Skin of body (tissue), 2 donors: Measurements from ENCODE around the gene MPHOSPH8. TPM values are rescaled to one million over a fixed set of nuclear protein-coding genes. Genes with fewer than 3 reads are reported as not detected.

Experiments used
- DNase-seq: peaks from one replicate; lab custom pipeline; 2025; lab: John Stamatoyannopoulos, UW
- total RNA-seq: library from RNA; depleted of rRNA; stranded (reverse); fragments of >200 nt; gene quantifications from one replicate; pipeline ENCODE4 v1.2.3, GENCODE V29; 2014

MPHOSPH8 gene, protein sequence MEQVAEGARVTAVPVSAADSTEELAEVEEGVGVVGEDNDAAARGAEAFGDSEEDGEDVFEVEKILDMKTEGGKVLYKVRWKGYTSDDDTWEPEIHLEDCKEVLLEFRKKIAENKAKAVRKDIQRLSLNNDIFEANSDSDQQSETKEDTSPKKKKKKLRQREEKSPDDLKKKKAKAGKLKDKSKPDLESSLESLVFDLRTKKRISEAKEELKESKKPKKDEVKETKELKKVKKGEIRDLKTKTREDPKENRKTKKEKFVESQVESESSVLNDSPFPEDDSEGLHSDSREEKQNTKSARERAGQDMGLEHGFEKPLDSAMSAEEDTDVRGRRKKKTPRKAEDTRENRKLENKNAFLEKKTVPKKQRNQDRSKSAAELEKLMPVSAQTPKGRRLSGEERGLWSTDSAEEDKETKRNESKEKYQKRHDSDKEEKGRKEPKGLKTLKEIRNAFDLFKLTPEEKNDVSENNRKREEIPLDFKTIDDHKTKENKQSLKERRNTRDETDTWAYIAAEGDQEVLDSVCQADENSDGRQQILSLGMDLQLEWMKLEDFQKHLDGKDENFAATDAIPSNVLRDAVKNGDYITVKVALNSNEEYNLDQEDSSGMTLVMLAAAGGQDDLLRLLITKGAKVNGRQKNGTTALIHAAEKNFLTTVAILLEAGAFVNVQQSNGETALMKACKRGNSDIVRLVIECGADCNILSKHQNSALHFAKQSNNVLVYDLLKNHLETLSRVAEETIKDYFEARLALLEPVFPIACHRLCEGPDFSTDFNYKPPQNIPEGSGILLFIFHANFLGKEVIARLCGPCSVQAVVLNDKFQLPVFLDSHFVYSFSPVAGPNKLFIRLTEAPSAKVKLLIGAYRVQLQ
- 29.6 TPM for total RNA-seq

DNA sequence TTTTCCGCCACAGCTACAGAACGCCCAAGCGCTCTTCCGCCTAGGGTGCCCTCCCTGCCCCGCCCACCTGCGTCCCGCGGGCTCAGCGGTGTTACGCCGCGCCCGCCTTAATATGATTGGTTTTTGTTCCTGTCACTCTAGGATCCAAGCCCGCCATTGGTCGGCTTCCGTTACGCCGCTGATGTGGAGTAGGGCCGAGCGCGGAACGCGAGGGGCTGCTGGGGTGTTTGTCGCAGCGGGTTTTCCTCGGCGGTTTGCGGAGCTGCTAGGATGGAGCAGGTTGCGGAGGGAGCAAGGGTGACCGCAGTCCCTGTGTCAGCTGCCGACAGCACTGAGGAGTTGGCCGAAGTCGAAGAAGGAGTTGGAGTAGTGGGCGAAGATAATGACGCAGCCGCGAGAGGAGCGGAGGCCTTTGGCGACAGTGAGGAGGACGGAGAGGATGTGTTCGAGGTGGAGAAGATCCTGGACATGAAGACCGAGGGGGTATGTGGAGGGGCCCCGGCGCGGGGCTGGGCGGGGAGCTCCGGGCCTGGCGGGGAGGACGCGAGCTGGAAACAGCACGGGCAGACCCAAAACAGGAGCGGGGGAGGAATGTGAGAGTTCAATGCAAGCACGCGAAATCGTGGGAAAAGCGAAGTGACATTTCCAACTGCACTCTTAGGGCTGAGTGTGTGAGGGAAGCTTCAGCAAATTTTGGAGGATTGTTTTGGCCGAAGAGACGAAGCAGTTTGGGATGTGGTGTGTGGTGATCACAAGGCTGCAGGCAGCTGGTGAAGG is at the start of gene MPHOSPH8:
TSS of gene MPHOSPH8 (plus strand) at position 181 of the 777 bp plus-strand sequence. CDS start at position 271, 90 bp downstream.
- DNase-seq = peak; percentile 91

DNA sequence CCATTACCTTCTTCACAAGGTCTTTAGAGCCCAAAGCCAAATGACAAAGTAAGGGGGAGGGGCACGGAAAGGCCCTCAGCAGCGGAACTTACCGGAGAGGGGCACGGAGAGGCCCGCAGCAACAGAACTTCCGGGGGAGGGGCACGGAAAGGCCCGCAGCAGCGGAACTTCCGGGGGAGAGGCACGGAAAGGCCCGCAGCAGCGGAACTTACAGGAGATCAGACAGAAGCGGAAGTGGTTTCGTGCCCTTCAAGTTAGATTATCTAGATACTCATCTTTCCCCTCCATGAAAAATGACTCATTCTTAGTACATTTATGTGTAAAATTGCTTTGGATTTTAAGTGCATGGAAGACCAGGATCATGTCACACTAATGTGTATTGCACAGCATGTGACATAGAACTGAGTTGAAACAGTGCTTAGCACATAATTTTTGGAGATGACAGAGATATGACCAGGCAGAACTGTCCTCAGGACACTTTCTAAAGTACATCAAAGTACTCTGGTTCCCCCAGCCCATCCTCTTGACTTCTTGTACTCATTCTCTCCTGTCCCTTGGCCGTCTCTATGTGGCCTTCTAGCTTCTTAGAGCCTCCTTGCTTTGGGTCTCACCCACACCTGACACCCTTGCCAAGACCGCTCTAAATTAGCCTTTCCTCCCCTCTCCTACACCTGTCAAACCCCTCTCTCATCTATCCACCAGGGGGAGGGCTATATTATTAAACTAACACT is 46.4 kb upstream of the MPHOSPH8 start:
- DNase-seq = no peak

DNA sequence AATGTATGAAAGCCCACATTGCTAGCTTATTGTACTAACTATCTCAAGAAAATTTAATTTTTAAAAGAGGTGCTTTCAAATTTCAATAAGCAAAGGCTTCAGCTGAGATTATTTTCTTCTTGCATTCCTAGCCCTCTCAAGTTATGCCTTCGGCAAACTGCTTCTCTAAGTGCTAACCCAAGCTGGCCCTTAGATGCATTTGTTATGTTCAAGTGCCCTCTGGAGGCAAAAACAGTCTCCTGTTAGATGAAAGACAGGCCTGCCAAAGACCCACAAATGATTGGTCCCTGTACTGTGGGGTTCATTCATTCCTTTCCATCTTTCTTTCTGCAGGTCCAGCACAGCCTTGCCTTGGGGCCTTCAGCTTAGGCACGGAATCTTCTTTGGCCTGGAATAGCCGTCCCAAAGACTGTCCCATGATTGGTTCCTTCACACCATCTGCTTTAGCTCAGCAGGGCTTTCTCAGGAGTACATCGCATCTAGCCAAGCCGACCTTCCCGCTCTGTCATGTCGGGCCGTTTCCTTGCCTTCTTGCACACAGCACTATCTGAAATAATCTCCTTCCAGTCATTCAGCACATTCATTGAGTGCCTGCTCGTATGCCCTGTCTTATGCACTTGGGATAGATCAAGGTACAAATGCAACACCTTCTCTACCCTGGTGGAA is 45.7 kb upstream of the MPHOSPH8 start:
- DNase-seq = no peak

DNA sequence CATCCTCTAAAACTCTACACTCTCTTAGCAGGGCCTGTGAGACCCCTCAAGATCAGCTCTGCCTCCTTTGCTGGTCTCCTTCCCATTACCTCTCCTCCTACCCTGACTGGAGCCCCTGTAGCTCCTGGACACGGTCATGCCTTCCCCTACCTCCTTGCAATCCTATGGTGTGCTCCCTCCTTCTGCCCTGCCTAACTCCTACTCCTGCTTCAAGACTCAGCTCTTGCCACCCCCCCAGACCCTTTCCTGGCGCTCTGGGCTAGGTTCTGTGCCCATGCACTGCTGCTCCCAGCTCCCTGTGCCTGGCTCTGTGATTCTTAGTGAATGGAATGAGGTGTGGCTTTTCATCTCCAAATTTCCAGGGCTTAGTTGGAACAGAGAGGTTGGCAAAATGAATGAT is 44.1 kb upstream of the MPHOSPH8 start:
- DNase-seq = no peak

DNA sequence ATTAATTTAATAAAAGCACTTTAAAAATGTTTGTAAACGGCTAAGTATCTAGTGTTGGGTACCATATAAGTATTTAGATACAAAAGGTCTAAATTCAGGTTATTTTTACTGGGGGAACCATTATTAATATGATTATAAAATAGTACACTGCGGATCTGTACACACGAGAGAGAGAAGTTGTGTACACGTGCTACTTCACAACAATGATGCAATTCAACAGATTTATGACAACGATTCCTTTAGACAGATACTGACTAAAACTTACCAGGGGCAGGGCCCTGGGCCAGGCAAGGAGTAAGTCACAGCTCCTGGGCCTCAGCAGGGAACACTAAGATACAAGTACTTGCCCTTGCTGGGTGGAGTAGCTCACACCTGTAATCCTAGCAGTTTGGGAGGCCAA is 43.0 kb upstream of the MPHOSPH8 start:
- no peak for DNase-seq

DNA sequence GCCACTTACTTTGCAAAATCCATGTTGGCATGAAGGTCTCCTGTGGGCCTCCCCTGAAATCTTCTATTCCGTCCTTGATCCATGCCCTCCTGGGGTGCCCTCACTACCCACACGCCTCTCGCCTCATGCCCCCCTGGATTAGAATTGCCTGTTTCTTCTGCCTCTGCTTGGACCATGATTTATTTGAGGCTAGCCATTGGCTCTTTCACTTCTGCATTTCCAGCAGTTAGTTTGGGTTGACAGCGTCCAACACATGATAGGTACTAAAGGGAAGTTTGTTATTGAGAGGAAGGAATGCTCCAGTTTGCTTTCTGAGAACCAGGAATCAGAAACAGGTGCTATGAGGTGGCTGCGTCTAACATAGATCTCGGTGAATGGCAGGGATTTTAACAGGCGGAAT is 41.6 kb upstream of the MPHOSPH8 start:
- no peak for DNase-seq

DNA sequence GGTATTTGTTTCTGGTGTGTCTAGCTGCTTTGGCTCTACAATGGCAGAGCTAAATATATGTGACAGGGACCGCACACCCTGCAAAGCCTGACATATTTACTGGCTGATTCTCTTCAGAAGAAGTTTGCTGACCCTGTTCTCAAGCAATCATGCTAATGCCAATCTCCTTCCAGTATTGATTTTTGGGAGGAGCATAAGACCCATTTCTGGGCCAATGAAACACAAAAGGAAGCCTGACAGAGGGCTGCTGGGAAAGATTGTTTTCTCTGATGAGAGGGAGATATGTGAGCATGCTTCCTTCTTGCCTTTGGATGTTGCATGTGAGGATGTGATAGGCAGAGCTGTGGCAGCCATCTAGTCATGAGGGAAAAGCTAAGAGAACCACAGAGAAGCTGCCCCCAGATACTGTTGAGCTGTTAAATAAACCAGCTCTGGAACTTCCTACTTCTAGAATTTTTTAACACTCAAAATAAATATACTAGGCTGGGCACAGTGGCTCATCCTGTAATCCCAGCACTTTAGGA is 40.7 kb upstream of the MPHOSPH8 start:
- no peak for DNase-seq

DNA sequence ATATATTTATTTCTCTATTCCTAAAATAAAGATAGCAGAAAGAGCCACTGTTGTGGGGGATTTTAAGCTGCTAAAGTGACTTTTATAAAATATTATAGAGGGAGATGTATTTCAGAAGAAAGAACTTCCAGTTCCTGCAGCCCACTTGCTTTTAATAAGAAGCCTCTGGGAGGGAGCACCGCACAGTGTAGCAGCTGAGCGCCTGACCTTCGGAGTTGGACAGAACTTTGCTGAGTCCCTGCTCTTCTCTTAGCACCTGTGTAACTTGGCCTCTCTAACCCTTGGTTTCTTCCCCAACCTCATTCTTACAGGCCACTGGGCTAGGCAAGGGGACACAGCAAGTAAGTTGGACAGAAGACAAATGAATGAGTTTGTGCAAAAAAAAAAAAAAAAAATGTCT is 37.4 kb upstream of the MPHOSPH8 start:
- DNase-seq = no peak

DNA sequence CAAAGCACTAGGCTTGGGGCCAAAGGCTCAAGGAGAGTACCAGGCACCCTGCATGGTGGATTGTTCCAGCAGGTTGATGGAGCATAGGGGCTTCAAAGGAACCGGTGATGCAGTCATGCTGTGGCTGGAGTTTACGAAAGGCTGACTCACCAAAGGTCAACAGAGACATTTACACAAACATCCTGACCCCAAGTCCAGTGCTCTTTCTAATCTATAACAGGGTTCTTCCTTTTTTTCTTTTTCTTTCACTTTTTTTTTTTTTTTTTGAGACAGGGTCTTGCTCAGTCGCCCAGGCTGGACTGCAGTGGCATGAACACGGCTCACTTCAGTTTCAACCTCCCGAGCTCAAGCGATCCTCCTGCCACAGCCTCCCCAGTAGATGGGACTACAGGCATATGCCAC is 36.5 kb upstream of the MPHOSPH8 start:
- DNase-seq = no peak

DNA sequence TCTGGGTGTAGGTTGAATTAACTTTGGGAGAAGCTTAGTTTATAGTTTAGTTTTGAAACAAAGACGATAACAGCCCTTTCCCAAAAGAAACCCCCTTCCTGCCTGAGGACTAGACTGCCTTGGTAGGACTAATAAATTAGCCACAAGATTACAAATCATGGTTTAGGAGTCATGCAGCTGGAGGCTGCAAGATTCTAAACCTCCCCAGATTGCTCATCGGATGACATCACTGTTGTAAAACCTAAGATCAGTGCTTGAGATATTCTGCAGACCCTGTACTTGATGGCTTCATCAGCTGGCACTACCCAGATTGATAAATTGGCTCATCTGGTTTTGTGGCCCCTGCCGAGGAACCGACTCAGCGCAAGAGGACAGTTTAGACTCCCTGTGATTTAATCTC is 35.9 kb upstream of the MPHOSPH8 start:
- no peak for DNase-seq

DNA sequence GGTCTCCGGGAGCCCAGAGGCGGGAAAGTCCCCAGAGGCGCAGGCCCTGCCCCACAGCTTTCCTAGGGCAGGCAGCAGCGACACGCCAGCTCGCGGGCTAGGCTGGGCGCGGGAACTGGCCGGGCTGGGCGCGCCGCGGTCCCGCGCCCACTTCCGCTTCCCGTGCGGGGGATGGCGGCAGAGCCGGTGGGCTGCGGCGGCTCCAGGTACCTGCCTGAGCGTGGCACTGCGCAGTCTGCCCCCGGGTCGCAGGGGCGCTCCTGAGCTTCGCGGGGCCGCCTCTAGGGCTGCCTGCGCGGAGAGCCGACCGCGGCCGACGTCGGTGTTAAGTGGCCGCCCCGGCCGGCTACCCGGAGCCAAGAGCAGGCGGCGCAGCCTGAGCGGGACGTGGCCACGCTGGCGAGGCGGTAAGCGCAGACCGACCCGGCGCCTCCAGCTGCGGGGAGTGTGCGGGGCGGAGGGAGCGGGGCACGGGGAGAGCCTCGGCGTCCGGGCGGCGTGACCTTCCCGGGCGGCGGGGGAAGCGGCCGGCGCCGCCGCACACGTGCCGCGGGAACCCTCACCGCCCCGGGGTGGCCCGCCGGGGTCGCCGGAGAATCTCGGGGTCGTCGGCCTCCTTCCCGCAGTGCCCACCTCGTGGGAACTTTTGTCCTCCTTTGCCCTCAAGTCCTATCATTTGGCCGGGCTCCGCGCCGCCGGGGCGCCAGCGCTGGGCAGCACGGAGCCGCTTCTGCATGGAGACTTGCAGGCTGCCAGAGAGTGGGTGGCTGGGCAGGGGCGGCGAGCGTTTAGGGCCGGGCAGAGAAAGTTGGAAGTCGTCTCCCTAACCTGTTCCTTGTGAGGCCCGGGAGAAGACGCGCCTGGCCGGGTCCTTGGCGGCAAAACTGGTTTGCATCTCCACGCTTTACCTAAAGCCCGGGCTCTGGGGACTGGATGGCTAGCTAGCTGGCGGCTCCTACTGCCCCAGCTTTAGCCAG is 31.4 kb upstream of the MPHOSPH8 start:
- no peak for DNase-seq

DNA sequence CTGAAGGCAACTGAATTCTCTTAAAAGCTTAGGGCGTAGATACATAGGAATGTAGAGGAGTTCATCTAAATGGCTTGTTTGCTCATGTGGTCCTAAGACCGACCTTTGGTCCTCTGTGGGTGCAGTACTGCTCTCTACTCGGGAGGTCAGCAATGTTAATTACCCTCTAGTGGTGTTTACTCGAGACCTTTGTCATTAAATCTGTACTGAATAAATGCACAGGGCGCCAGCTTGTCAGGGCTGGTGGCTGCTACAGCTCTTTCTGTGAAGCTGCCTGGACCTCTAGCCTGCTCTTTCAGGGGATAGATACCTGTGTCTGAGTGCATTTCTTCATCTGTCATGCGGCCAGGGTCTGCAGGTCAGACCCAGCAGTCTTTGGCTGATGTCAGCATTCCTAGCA is 29.2 kb upstream of the MPHOSPH8 start:
- DNase-seq = no peak

DNA sequence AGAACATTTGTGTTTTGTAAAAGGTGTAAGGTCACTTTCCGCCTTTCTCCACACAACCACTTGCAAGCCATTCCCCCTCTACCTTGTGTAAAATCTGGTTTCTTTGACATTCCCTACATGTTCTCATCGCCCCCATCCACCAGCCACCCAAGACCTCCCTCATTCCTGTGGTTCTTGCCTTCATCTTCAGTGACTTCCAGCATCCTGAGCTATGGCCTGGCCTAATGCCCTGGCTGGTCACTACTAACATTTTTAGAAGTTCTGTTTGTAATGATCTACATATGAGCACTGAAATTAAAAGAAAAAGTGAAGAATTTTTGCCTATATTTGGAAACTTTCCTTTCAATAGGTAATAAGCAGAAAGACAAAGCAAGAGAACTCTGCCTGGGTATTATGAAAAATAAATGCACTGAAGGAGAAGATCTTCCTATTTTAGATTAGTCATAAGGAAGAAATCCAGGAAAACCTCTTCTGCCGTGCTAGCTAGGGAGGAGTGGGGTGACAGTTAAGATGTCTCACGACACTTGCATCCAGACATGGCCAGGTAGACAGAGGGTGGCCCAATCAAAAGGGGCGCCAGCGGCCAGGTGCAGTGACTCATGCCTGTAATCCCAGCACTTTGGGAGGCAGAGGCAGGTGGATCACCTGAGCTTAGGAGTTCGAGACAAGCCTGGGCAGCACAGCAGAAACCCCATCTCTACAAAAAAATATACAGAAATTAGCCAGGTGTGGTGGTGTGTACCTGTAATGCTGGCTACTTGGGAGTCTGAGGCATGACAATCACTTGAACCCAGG is 28.1 kb upstream of the MPHOSPH8 start:
- no peak for DNase-seq

DNA sequence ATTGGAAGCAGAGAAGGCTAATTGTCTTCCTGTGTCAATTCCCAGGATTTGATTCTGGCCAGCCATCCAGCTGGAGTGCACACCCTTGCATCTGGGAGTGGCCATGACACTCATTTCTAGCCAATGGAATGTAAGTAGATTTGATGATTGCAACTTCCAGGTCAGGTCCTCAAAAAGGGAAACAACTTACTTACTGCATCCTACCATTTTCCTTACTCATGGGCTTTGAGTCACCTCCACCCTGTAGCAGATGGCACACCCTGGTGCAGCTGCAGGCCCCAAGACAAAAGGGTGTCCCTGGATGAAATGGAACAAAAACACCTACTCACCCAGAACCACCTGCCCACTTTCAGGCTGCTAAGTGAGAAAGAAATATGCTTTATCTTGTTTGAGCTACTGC is 27.3 kb upstream of the MPHOSPH8 start:
- no peak for DNase-seq

DNA sequence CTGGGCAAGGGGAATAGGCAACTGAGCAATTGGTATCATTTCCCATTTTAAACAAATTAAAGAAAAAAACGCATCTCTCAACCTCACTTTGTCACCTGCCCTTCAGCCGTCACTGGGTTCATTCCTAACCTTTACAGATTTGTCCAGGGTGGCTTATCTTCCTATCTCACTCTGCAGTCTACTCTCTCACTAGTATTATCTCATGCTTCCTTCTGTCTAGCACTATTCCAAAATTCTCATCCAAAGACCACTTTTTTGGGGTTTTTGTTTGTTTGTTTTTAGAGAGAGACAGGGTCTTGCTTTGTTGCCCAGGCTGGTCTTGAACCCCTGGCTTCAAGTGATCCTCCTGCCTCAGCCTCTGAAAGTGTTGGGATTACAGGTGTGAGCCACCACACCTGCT is 26.7 kb upstream of the MPHOSPH8 start:
- no peak for DNase-seq

DNA sequence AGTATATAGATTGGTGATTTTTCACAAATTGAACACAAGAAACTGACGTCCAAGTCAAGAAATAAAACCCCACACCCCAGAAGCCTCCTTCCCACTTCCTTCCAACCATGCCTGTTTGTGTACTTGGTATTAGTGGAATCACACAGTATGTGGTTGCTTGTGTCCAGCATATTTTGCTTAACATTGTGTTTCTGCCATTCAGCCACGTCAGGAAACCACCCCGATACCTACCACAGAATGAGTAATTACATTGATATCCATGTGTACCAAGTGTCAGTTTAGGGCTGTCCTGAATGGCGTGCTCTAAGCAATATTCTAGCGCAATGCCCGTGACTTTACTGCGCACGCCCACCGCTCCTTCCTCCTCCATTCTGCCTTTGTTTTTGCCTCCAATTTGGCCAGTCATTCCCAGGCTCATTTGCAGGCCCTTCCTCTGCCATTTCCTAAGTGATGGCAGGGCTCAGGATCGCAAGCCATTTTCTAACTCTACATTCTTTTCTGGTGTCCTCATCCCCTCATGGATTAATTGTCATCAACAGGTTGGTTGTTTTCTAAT is 25.9 kb upstream of the MPHOSPH8 start:
- DNase-seq = no peak

DNA sequence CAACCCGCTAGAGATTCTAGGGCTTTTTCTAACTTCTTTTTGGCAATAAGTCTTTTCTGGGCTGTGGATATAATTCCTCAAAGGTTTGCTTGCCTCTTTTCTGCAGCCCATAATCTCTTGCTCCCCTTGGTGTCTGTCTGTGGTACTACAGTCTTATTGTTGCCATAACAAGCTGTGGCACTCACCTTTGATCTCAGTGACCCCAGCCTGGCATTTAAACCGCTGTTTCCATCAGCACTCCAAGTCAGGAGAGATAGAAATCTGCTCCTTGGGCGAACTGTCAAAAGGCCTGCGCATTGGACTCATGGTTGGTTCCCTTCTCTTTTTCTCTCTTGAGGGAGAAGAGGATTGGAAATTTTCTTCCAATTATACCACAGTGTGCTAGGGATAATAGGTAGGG is 14.5 kb upstream of the MPHOSPH8 start:
- DNase-seq = no peak

DNA sequence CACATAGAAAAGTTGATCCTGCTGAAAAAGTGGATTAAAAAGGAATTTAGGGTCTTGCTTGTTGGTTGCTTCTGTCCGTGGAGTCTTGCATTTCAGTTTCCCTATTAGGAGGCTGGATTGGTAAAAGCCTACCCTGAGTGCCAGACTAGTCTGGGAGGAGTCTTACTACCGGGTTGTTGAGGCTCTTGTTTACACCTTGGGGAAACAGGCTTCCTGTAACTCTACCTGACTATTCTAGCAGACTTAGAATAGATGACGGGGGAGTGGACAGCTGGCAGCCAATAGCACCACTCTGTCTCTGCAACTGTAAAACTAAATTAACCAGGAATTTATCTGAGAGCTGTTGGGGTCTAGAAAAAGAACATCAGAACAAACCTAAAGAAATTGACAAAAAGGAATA is 11.3 kb upstream of the MPHOSPH8 start:
- DNase-seq = no peak
